GM12875 (cell line): ENCODE data around the gene MARS1.
"Not testable (repeated sequence)": the region's sequence is repeated elsewhere in the genome, so short reads cannot be mapped to it uniquely, and the experiment has no call there.

Source experiments
- H3K4me3 ChIP-seq: one replicate; pipeline ENCODE4 v1.5.1; 2011; ENCODE audit warnings: low read depth, low read length, control low read depth
- CTCF ChIP-seq: IDR thresholded peaks from 2 replicates; pipeline ENCODE4 v1.5.1; 2011; ENCODE audit warnings: low read depth, mild to moderate bottlenecking, control low read depth, inconsistent platforms, low read length, moderate library complexity, borderline replicate concordance; ENCODE audit not compliant: insufficient read depth

The MARS1 gene

DNA sequence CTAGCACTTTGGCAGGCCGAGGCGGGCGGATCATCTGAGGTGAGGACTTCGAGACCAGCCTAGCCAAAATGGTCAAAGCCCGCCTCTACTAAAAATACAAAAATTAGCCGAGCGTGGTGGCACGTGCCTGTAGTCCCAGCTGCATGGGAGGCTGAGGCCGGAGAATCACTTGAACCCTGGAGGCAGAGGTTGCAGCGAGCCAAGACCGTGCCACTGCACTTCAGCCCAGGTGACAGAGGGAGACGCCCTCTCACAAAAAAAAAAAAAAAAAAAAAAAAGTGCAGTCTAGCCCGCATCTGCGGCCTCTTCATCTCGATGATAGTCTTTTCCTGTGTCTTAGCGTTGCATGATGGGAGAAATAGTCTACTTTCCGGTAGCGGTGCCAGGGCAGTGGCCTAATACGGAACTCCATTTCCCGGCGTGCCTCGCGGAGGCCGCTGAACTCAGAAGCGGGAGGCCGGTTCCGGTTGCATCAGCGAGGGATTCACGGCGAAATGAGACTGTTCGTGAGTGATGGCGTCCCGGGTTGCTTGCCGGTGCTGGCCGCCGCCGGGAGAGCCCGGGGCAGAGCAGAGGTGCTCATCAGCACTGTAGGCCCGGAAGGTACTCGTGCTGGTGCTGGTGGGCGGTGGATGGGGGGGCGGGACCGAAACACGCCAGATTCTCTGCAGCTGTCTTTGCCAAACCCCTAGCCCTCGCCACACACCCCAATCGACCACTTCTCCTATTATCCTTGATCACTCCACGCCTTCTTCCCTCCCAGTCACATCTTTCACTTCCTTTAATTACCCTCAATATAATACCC is at the start of gene MARS1:
MARS1 (plus strand) TSS at position 472 of the 805 bp plus-strand sequence; CDS start at position 495, 23 bp downstream.
- no peak for TF ChIP-seq CTCF
- peak within 1 kb of the TSS; percentile 95 for H3K4me3 ChIP-seq

DNA sequence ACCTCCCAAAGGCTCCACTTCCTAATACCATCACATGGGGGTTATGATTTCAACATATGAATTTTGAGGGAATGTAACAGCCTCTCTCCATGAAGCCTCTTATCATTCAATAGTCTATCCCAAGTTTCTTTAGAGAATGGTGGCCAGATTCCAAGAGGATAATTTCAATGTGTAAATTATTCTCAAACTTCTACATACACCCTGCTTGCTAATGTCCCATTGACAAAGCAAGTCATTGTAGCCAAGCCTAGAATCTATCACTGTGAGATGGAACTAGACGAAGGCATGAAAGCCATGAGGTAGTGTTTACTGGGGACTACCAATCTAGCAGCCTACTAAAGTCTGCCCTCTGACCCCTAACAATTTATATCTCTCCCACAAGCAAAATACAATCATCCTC is 49.5 kb upstream of the MARS1 start:
- no peak for TF ChIP-seq CTCF
- H3K4me3 ChIP-seq, result no peak overlapping the region

- no peak overlapping the region for H3K4me3 ChIP-seq
- no peak for TF ChIP-seq CTCF
Observed at GRCh38 chr12:57439762-57440266, 48.1 kb upstream of the MARS1 start.

DNA sequence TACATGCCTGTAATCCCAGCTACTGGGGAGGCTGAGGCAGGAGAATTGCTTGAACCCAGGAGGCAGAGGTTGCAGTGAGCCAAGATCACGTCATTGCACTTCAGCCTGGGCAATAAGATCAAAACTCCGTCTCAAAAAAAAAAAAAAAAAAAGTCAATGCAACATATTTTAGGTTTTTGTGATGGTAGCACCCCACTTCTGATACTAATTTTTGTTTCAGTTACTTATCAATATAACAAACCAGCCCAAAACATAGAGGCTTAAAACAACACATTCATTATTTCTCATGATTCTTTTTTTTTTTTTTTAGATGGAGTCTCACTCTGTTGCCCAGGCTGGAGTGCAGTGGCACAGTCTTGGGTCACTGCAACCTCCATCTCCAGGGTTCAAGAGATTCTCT is 46.5 kb upstream of the MARS1 start:
- H3K4me3 ChIP-seq, result not testable (repeated sequence)

DNA sequence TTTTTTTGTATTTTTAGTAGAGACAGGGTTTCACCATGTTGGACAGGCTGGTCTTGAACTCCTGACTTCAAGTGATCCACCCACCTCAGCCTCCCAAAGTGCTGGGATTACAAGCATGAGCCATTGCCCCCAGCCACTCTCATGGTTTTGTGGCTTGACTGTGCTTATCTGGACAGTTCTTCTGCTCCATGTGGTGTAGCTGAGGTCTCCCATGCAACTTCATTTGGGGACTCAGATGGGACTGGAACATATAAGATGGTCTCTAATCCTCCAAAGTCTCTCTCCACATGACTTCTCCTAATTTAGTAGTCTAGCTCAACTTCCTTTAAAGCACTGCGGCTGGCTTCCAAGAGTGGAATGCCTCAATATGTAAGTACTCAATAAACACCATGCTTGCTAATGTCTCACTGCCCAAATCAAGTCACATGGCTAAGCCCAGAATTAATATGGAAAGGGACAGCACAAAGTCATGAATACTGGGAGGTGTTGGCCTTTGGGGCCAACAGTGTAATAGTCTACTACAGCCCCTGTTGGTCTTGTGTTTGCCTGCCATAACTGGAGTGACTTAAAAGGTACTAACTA is 45.9 kb upstream of the MARS1 start:
- no peak overlapping the region for H3K4me3 ChIP-seq
- no peak for TF ChIP-seq CTCF

GRCh38 chr12:57444337-57444736 is 43.5 kb upstream of the MARS1 start:
- not testable (repeated sequence) for H3K4me3 ChIP-seq

- no peak for TF ChIP-seq CTCF
- no peak overlapping the region for H3K4me3 ChIP-seq
Observed at GRCh38 chr12:57444744-57445143, 43.1 kb upstream of the MARS1 start.

GRCh38 chr12:57446292-57446960 is 41.4 kb upstream of the MARS1 start:
- TF ChIP-seq CTCF, result no peak
- no peak overlapping the region for H3K4me3 ChIP-seq
